ENCODE data around the gene RALGAPA2.

DNA sequence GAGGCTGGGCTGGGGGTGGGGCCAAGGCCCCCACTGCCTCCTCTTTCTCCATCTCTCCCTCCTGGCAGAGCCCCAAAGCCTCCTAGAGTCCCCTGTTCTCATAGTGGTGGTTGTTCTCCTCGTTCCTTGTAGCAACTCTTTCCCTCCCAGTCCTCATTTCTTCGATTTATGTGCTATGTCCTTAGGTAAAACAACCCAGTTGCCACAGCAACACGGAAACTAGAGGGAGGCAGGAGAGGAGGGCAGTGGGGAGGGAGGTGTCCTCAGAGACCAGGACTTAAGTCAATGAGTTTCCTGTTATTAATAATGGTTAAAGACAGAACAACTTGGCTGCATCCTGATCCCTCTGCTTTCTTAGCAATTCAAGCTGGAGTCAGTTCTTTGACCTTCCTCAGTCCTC, 183.6 kb downstream of the RALGAPA2 start:
- TF ChIP-seq, protein P1, sequence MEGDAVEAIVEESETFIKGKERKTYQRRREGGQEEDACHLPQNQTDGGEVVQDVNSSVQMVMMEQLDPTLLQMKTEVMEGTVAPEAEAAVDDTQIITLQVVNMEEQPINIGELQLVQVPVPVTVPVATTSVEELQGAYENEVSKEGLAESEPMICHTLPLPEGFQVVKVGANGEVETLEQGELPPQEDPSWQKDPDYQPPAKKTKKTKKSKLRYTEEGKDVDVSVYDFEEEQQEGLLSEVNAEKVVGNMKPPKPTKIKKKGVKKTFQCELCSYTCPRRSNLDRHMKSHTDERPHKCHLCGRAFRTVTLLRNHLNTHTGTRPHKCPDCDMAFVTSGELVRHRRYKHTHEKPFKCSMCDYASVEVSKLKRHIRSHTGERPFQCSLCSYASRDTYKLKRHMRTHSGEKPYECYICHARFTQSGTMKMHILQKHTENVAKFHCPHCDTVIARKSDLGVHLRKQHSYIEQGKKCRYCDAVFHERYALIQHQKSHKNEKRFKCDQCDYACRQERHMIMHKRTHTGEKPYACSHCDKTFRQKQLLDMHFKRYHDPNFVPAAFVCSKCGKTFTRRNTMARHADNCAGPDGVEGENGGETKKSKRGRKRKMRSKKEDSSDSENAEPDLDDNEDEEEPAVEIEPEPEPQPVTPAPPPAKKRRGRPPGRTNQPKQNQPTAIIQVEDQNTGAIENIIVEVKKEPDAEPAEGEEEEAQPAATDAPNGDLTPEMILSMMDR (IDR thresholded peaks at IDR 0.05): no peak
- TF ChIP-seq POLR2A (IDR thresholded peaks at IDR 0.05): no peak
